COR-L47 (cell line): ENCODE data around the gene TLR7.

Experiments
- DNase-seq: peaks from one replicate; lab custom pipeline; 2025; lab: John Stamatoyannopoulos, UW

The TLR7 gene

GRCh38 chrX:12866451-12867377, at the start of gene TLR7:
TLR7 (plus strand) TSS chrX:12867072; CDS start chrX:12867579, 507 bp downstream.
- DNase-seq = no peak

GRCh38 chrX:12817528-12817927, 49.3 kb upstream of the TLR7 start:
- DNase-seq = no peak

- DNase-seq = no peak
Measured at GRCh38 chrX:12819222-12819621, 47.6 kb upstream of the TLR7 start.

GRCh38 chrX:12820737-12821136, 46.1 kb upstream of the TLR7 start:
- DNase-seq = no peak

- no peak for DNase-seq
Measured at GRCh38 chrX:12824944-12825343, 41.9 kb upstream of the TLR7 start.

GRCh38 chrX:12825801-12826200, 41.1 kb upstream of the TLR7 start:
- no peak for DNase-seq

GRCh38 chrX:12843061-12843667, 23.7 kb upstream of the TLR7 start:
- DNase-seq = no peak

GRCh38 chrX:12843668-12844279, 23.1 kb upstream of the TLR7 start:
- no peak for DNase-seq

- DNase-seq = no peak
Measured at GRCh38 chrX:12844319-12844718, 22.6 kb upstream of the TLR7 start.

- no peak for DNase-seq
Measured at GRCh38 chrX:12865359-12865758, 1.5 kb upstream of the TLR7 start.

GRCh38 chrX:12867685-12868084, 813 bp downstream of the TLR7 start:
- no peak for DNase-seq

- DNase-seq = no peak
Measured at GRCh38 chrX:12868747-12869146, 1.9 kb downstream of the TLR7 start.

GRCh38 chrX:12871257-12871656, 4.4 kb downstream of the TLR7 start:
- DNase-seq = no peak

- no peak for DNase-seq
Measured at GRCh38 chrX:12872741-12873140, 5.9 kb downstream of the TLR7 start.

- DNase-seq = no peak
Measured at GRCh38 chrX:12874581-12874980, 7.7 kb downstream of the TLR7 start.

GRCh38 chrX:12877386-12877785, 10.5 kb downstream of the TLR7 start:
- DNase-seq = no peak

GRCh38 chrX:12878536-12878935, 11.7 kb downstream of the TLR7 start:
- no peak for DNase-seq

- DNase-seq = no peak
Measured at GRCh38 chrX:12881914-12882313, 15.0 kb downstream of the TLR7 start.

- DNase-seq = no peak
Measured at GRCh38 chrX:12885508-12885907, 18.6 kb downstream of the TLR7 start.

GRCh38 chrX:12886545-12886944, 19.7 kb downstream of the TLR7 start:
- DNase-seq = no peak

GRCh38 chrX:12887141-12887540, 20.3 kb downstream of the TLR7 start:
- DNase-seq = no peak

GRCh38 chrX:12887767-12888166, 20.9 kb downstream of the TLR7 start:
- DNase-seq = no peak

GRCh38 chrX:12890467-12890866, 23.6 kb downstream of the TLR7 start:
- no peak for DNase-seq
